Measurements from ENCODE around the gene AMN.

The AMN gene

GRCh38 chr14:102899516-102899900, 23.0 kb upstream of the AMN start:
- no peak overlapping the region for H3K27ac ChIP-seq
- TF ChIP-seq CTCF (conservative IDR thresholded peaks at IDR 0.05) (no peak), ZFX (IDR thresholded peaks at IDR 0.05) (no peak)

DNA sequence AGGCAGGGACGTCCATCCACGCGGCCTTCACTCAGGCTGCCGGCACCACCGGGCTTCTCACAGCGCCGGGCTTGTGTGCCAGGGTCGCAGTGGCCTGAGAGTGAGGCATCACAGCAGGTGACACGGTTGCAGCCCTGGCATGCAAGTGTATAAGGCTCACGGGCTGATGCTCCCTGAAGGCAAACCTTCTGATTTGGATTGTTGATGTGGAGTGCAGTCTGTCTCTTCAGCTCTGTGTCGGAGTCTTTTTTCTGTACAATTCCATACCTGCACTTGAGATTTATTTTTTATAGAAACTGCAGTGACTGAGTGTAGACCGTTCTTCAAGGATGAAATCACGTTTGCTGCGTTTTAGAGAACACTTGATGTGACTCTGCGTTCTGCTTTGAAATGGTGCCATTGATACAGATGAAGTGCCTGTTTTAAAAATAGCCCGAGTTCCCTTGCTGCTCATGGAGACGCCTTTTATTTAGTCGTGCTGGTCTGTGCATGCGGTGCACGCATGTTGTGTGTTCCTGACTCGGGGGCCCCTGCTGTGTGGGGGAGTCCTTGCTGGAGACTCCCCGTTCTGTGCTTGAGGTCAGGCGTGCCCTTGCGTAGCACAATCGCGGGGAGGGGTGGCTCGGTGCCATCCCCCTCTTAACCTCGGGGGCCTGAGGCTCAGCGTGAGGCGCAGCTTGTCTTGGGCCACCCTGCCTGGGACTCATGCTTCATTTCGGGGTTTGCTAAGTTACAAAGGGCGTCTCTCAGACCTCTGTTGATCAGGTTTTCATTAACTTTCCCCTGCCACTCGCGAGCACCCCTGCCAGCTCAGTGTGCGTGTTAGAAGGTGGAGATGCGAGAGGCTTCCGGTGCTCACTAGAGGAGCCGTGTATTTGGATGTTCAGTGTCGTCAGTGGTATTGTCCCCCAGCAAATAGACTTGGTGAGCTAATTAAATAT, 21.6 kb upstream of the AMN start:
- no peak overlapping the region for H3K27ac ChIP-seq
- TF ChIP-seq CTCF (conservative IDR thresholded peaks at IDR 0.05): no peak
- TF ChIP-seq ZFX (IDR thresholded peaks at IDR 0.05): no peak

DNA sequence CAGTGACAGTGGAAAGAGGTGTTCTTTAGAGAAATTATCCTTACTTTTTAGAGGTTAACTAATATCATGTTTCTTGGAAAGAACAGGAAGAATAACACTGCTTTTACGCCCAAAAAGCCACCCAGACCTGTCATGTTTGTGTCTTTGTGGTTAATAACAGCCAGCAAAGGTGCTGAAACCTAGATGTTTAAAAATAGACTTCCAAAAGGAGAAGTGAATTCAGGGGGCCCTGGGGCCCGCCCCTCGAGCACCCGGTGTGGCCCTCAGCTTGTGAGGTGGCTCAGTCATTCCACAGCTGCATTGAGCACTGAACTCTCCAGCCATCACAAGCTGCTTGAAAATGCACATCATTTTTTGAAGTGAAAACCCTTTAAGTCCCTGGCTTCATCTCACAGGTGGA, 20.8 kb upstream of the AMN start:
- TF ChIP-seq CTCF (conservative IDR thresholded peaks at IDR 0.05): no peak
- TF ChIP-seq ZFX (IDR thresholded peaks at IDR 0.05): no peak
- H3K27ac ChIP-seq: no peak overlapping the region

DNA sequence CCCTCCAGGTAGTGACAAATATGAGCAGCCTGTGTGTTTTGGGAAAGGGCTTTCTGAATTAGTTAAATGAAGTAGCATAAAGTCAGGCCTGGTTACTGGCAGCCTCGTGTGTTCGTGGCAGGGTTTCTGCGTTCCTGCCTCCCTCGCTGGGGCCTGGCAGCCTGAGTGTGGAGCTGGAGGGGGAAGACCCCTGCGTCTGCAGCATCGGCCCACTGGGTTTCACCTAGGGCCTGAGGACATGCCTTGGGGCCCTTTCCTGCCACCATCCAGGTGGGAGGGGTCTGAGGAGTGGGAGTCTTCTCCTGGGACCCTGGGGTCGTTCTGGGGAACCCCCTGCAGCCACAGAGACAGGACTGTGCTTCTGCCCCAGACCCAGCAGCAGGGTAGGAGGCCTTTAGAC, 20.4 kb upstream of the AMN start:
- no peak for TF ChIP-seq ZFX (IDR thresholded peaks at IDR 0.05)
- TF ChIP-seq CTCF (conservative IDR thresholded peaks at IDR 0.05): no peak
- H3K27ac ChIP-seq: no peak overlapping the region

GRCh38 chr14:102902523-102903247, 19.8 kb upstream of the AMN start:
- H3K27ac ChIP-seq: no peak overlapping the region

GRCh38 chr14:102903248-102903888, 19.1 kb upstream of the AMN start:
- TF ChIP-seq CTCF (conservative IDR thresholded peaks at IDR 0.05): no peak
- TF ChIP-seq ZFX (IDR thresholded peaks at IDR 0.05): no peak
- H3K27ac ChIP-seq: no peak overlapping the region

More at GRCh38 chr14:102902523-102903247, 19.8 kb upstream of the AMN start:
- no peak for TF ChIP-seq CTCF (conservative IDR thresholded peaks at IDR 0.05)
- TF ChIP-seq ZFX (IDR thresholded peaks at IDR 0.05): no peak

Measured in C4-2B (cell line).